A549 (cell line): ENCODE measurements around the gene LAGE3. TPM values are rescaled to one million over a fixed set of nuclear protein-coding genes. Genes with fewer than 3 reads are reported as not detected.

Experiments
- ATAC-seq, 2 experiments: fragments of 200-7000 bp in 1 of 2; fragments of >200 bp in 1 of 2; cut with Nextera tagmentation in 1 of 2; cut with Tn5 transposase in 1 of 2; 3 replicates each; pipeline versions ENCODE4 v1.8.0 to v1.9.1; 2018 to 2020; ENCODE audit warnings: mild to moderate bottlenecking in 1 of 2, moderate library complexity in 1 of 2
- CTCF ChIA-PET: fragments of 300-600 bp; sonication (Branson Sonifier 250); formaldehyde crosslinking; extraction: SDS; loops from one replicate; lab custom pipeline; 2021; ENCODE audit warnings: antibody characterized with exemption, inconsistent platforms; lab: Yijun Ruan, JAX
- POLR2A ChIA-PET: fragments of 350-600 bp; formaldehyde crosslinking; extraction: SDS; loops from one replicate; lab custom pipeline; 2021; ENCODE audit warnings: antibody characterized with exemption, inconsistent platforms; lab: Yijun Ruan, JAX
- DNase-seq, 2 experiments: peaks; one replicate each; pipeline versions ENCODE4 v3.0.0 to v3.0.0-alpha.2; 2011 to 2016; ENCODE audit warnings: low read depth in 1 of 2, low spot score in 1 of 2
- FAIRE-seq: peaks from 2 replicates; lab custom pipeline; 2011; peaks lifted over from hg19 to GRCh38; lab: Jason Lieb, UNC
- H3K27ac ChIP-seq, 2 experiments: fragments of >200 bp; sonication (Bioruptor Twin); formaldehyde crosslinking; 3 replicates each; pipeline ENCODE4 v1.5.1; 2016 to 2017
- H3K4me1 ChIP-seq: fragments of >200 bp; sonication (Bioruptor Twin); formaldehyde crosslinking; 3 replicates; pipeline ENCODE4 v1.6.1; 2016
- H3K4me2 ChIP-seq: fragments of >200 bp; sonication (Bioruptor Twin); formaldehyde crosslinking; 3 replicates; pipeline ENCODE4 v1.6.1; 2016
- H3K4me3 ChIP-seq: fragments of >200 bp; sonication (Bioruptor Twin); formaldehyde crosslinking; 3 replicates; pipeline ENCODE4 v1.5.1; 2016
- H3K9me3 ChIP-seq: fragments of >200 bp; sonication (Bioruptor Twin); formaldehyde crosslinking; 3 replicates; pipeline ENCODE4 v1.6.1; 2016
- EHMT2 ChIP-seq: fragments of 200-600 bp; sonication (generic); IDR thresholded peaks from 2 replicates; pipeline ENCODE4 v1.6.1; 2016; ENCODE audit warnings: antibody characterized with exemption, low read depth, mild to moderate bottlenecking, moderate library complexity
- EP300 ChIP-seq, 2 experiments: fragments of >200 bp; sonication (Bioruptor Twin); formaldehyde crosslinking; IDR thresholded peaks; 2 replicates in 1 of 2; 3 replicates in 1 of 2; pipeline ENCODE4 v1.6.1; 2016 to 2017
- FOXS1 ChIP-seq: fragments of 250-450 bp; sonication (Bioruptor Pico); IDR thresholded peaks from 2 replicates; pipeline ENCODE4 v1.5.0; 2020; ENCODE audit warnings: mild to moderate bottlenecking, moderate library complexity
- HDAC2 ChIP-seq: fragments of 200-600 bp; sonication (generic); IDR thresholded peaks from 2 replicates; pipeline ENCODE4 v1.6.1; 2016
- HEYL ChIP-seq: fragments of 250-450 bp; sonication (Bioruptor Pico); IDR thresholded peaks from 2 replicates; pipeline ENCODE4 v1.8.0; 2021; ENCODE audit warnings: mild to moderate bottlenecking, moderate library complexity
- JUNB ChIP-seq: fragments of >200 bp; sonication (Bioruptor Twin); formaldehyde crosslinking; IDR thresholded peaks from 2 replicates; pipeline ENCODE4 v1.6.1; 2016
- KDM1A ChIP-seq: fragments of 200-600 bp; sonication (generic); IDR thresholded peaks from 2 replicates; pipeline ENCODE4 v1.6.1; 2016; ENCODE audit warnings: low read depth, mild to moderate bottlenecking
- MAFK ChIP-seq: fragments of 450-650 bp; IDR thresholded peaks from 2 replicates; pipeline ENCODE4 v1.6.1; 2014; ENCODE audit not compliant: partially characterized antibody
- NPAS2 ChIP-seq: fragments of 250-450 bp; sonication (Bioruptor Pico); IDR thresholded peaks from 2 replicates; pipeline ENCODE4 v1.8.0; 2022; ENCODE audit warnings: mild to moderate bottlenecking, moderate library complexity, borderline replicate concordance
- POLR2AphosphoS2 ChIP-seq: conservative IDR thresholded peaks from 2 replicates; pipeline ENCODE4 v1.6.1; 2012; ENCODE audit warnings: low read length, improper control_type of control experiment, inconsistent platforms
- RARB ChIP-seq: fragments of 250-450 bp; sonication (Bioruptor Pico); IDR thresholded peaks from 2 replicates; pipeline ENCODE4 v1.8.0; 2021; ENCODE audit warnings: mild to moderate bottlenecking, moderate library complexity
- RFX5 ChIP-seq: fragments of 450-650 bp; IDR thresholded peaks from 2 replicates; pipeline ENCODE4 v1.7.1; 2014; ENCODE audit warnings: antibody characterized with exemption, mild to moderate bottlenecking, moderate library complexity
- RNF2 ChIP-seq: fragments of 200-600 bp; sonication (generic); IDR thresholded peaks from 2 replicates; pipeline ENCODE4 v1.6.1; 2016; ENCODE audit warnings: low read depth, mild to moderate bottlenecking, antibody characterized with exemption, moderate library complexity, borderline replicate concordance
- ZC3H11A ChIP-seq: fragments of 450-650 bp; IDR thresholded peaks from 2 replicates; pipeline ENCODE4 v1.6.1; 2014; ENCODE audit warnings: antibody characterized with exemption, mild to moderate bottlenecking
- ZNF302 ChIP-seq: fragments of 250-450 bp; sonication (Bioruptor Pico); IDR thresholded peaks from 2 replicates; pipeline ENCODE4 v1.9.0; 2021; ENCODE audit warnings: inconsistent platforms, mild to moderate bottlenecking, moderate library complexity
- WGBS: methylation state at CpG from one replicate; pipeline ENCODE4 v1.1.6; 2017; ENCODE audit errors: missing lambda C conversion rate; 5-methylcytosine and 5-hydroxymethylcytosine counted together
- polyA plus RNA-seq, 4 experiments: library from polyadenylated mRNA; depleted of rRNA in 3 of 4; stranded (reverse); fragments of >200 nt; fragmentation: RNase III in 1 of 4; extraction: RNeasy Plus Mini Kit Qiagen cat#74134 plus additional on column Dnase treatment in 1 of 4; gene quantifications; 2 replicates in 3 of 4; 3 replicates in 1 of 4; pipeline ENCODE4 v1.2.3, GENCODE V29; 2011 to 2017
- TF ChIP-seq, protein P1 (sequence below): fragments of >200 bp; sonication (Bioruptor Twin); formaldehyde crosslinking; IDR thresholded peaks from 2 replicates; pipeline ENCODE4 v1.6.1; 2016
- TF ChIP-seq, protein P2 (sequence below): fragments of 250-450 bp; sonication (Bioruptor Pico); IDR thresholded peaks from 2 replicates; pipeline ENCODE4 v1.5.0; 2020; ENCODE audit warnings: low read depth, mild to moderate bottlenecking, moderate library complexity
- TF ChIP-seq, protein P3 (sequence below): fragments of 150-350 bp; IDR thresholded peaks from 2 replicates; pipeline ENCODE4 v1.6.1; 2014; ENCODE audit warnings: low read depth, mild to moderate bottlenecking, low read length
- TF ChIP-seq, protein P4 (sequence below): IDR thresholded peaks from 2 replicates; pipeline ENCODE4 v1.6.1; 2012

LAGE3 gene
- polyA plus RNA-seq, 2 of the 4 experiments (the other 2 are of a cell fraction) = 20.6 to 49.7 TPM

DNA sequence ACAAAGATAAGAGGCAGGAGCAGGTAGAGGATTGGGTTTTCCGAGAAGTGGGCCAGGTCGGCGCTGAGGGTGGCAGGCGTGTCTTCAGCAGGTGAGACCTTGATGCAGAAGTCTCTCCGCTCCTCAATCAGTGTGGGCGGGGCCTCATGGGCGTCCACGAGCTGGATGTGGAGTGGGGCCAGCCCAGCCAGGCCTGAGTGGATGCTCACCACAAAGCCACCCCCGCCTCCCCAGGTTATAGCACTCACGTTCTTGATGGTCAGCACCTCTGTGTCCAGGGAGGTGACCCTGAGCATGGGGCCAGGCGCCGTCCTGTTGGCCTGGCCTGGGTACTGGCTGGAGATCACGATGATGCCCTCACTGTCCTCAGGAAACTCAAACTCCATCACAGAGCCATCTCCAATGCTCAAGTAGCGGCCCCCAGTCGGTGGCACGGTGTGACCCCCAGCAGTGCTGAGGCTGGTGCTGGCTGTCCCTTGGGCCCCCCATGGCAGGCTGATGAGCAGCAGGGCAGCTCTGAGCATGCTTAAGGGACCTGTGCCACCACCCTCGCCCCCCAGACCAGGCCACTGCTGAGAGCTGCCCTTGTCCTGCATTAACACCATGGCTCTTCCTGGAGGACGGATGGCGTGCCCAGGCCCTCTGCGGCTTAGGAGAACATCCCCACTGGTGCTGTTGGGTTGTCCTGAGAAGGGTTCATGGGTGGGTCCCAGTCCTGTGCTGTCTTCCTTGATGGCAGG is 9.4 kb upstream of the LAGE3 start:
- TF ChIP-seq, protein P1, sequence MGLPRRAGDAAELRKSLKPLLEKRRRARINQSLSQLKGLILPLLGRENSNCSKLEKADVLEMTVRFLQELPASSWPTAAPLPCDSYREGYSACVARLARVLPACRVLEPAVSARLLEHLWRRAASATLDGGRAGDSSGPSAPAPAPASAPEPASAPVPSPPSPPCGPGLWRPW = no peak
- TF ChIP-seq ZC3H11A = no peak
- no peak for TF ChIP-seq FOXS1 (CRISPR knock-in tag)
- TF ChIP-seq, protein P2, sequence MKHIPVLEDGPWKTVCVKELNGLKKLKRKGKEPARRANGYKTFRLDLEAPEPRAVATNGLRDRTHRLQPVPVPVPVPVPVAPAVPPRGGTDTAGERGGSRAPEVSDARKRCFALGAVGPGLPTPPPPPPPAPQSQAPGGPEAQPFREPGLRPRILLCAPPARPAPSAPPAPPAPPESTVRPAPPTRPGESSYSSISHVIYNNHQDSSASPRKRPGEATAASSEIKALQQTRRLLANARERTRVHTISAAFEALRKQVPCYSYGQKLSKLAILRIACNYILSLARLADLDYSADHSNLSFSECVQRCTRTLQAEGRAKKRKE (CRISPR knock-in tag) = no peak
- no peak for TF ChIP-seq EP300 (IDR thresholded peaks at IDR 0.05)
- no peak for TF ChIP-seq HEYL
- TF ChIP-seq RNF2 = no peak
- no peak for TF ChIP-seq NPAS2 (CRISPR knock-in tag)
- no peak for TF ChIP-seq ZNF302 (CRISPR knock-in tag)
- TF ChIP-seq MAFK = no peak
- no peak for TF ChIP-seq RARB
- TF ChIP-seq POLR2AphosphoS2 = no peak
- TF ChIP-seq JUNB = no peak
- TF ChIP-seq, protein P3, sequence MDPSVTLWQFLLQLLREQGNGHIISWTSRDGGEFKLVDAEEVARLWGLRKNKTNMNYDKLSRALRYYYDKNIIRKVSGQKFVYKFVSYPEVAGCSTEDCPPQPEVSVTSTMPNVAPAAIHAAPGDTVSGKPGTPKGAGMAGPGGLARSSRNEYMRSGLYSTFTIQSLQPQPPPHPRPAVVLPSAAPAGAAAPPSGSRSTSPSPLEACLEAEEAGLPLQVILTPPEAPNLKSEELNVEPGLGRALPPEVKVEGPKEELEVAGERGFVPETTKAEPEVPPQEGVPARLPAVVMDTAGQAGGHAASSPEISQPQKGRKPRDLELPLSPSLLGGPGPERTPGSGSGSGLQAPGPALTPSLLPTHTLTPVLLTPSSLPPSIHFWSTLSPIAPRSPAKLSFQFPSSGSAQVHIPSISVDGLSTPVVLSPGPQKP = no peak
- TF ChIP-seq HDAC2 = no peak
- TF ChIP-seq KDM1A = no peak
- TF ChIP-seq EHMT2 = no peak
- Histone ChIP-seq H3K4me1 (peaks cover 30% of the 10 kb centered on the region), H3K4me2 (no peak overlapping the region), H3K9me3 (no peaks in the 10 kb centered on the region), H3K4me3 (no peak overlapping the region), H3K27ac (no peak overlapping the region)
- ATAC-seq (no peak), DNase-seq (no peak), FAIRE-seq (no peak)
- 95% methylated on average over 14 of the region's 20 CpGs for WGBS
- CTCF ChIA-PET = interaction anchor here (1.0 to 2.4 kb wide), 3 partner anchors 38 to 115 kb away, joined by 3 to 13 read pairs (median 4); no protein-coding TSS in a partner anchor
- POLR2A ChIA-PET = interaction anchor here (1.0 kb wide), 1 partner anchor 28 kb away, joined by 3 read pairs; the partner anchor contains the start of gene FAM3A

DNA sequence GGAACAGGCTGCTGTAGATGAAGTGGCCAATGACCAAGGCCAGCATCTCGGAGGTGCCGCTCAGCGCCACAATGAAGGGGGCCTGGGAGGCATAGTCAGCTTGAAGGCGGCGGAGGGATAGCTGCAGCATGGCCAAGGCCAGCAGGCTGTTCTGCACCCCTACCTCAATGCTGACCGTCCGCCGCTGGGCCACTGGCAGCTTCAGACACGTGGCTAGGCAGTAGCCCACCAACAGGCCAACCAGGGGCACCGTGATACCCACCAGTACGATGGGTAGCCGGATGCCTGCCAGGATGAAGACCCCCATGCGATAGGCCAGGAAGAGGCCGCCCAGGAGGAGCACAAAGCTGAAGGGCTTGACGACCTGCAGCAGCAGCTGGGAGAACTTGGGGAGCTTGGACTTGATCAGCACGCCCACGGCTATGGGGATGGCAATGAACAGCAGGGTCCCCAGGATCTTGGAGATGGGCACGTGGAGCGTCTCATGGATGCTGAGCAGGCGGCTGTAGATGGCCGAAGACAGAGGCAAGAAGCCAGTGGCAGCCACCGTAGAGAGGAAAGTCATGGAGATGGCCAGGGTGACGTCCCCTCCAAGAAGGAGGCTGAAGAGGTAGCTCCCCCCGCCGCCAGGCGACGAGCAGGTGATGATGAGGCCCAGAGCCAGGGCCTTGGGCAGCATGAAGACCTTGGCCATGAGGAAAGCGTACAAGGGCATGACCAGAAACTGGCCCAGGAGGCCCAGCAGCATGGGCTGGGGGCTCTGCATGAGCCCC is 8.6 kb upstream of the LAGE3 start:
- TF ChIP-seq, protein P4, sequence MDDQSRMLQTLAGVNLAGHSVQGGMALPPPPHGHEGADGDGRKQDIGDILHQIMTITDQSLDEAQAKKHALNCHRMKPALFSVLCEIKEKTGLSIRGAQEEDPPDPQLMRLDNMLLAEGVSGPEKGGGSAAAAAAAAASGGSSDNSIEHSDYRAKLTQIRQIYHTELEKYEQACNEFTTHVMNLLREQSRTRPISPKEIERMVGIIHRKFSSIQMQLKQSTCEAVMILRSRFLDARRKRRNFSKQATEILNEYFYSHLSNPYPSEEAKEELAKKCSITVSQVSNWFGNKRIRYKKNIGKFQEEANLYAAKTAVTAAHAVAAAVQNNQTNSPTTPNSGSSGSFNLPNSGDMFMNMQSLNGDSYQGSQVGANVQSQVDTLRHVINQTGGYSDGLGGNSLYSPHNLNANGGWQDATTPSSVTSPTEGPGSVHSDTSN = no peak
- TF ChIP-seq HDAC2 (no peak), RFX5 (no peak)
- TF ChIP-seq, all 56 proteins: peak for 0
- ATAC-seq = no peak
- H3K4me3 ChIP-seq = no peak overlapping the region
- CTCF ChIA-PET = interaction anchor here (0.7 to 1.4 kb wide), 4 partner anchors 11 to 114 kb away, joined by 3 to 5 read pairs (median 4); partner anchors contain the start of gene RPL10
- POLR2A ChIA-PET = no interaction called here
- peak overlapping the region in 1 of 2 experiments; percentile 98; a peak in 4 of 6 replicates for H3K27ac ChIP-seq
- no peak for FAIRE-seq
- H3K4me1 ChIP-seq = peaks cover 30% of the 10 kb centered on the region
- DNase-seq = no peak
- 96% methylated on average over 16 of the region's 28 CpGs for WGBS
- H3K4me2 ChIP-seq = peak overlapping the region; percentile 98
- H3K9me3 ChIP-seq = no peaks in the 10 kb centered on the region
